ENCODE measurements around the gene CMYA5. TPM values are rescaled to one million over a fixed set of nuclear protein-coding genes. Genes with fewer than 3 reads are reported as not detected.

CMYA5 gene
- total and polyA plus RNA-seq, 2 donors (not counting 3 experiments of a cell fraction or from before 2014, with no cell fraction given): 0.04 to 0.20 TPM

DNA sequence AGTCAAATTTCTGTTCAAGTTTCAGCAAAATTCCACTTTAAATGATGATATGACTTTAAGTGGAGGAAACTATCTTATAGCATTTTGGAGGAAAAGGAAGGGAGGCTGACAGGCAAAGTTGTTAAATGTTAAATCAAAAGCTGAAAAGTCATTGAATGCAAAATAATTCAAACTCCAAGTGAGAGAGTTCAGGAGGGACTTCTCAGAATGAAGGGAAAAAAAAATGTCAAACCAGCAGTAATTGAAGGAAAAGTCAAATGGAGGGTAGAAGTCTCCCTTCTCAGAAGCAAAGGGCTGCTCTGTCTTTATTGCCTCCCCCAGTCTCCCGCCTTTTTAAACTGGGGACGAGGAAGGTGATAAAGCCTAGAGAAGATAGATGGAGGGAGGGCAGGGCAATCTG, 134.8 kb downstream of the CMYA5 start:
- Histone ChIP-seq H3K27me3 (ENCODE audit: control insufficient read depth in 2 of 2, insufficient read depth in 2 of 2, low read length in 2 of 2) (no peaks in the 10 kb centered on the region), H3K9me3 (replicated peaks; ENCODE audit: control insufficient read depth, insufficient read depth, low read length) (no peaks in the 10 kb centered on the region), H3K36me3 (ENCODE audit: control insufficient read depth in 2 of 2, extremely low read depth in 1 of 2, insufficient read depth in 2 of 2, low read length in 2 of 2) (no peaks in the 10 kb centered on the region), H2AFZ (ENCODE audit: low read depth, low read length) (no peak overlapping the region), H3K4me1 (ENCODE audit: control insufficient read depth, extremely low read depth, insufficient read depth, low read length) (no peaks in the 10 kb centered on the region), H4K20me1 (replicated peaks; ENCODE audit: control insufficient read depth, extremely low read depth, insufficient read depth, low read length) (no peaks in the 10 kb centered on the region), H3K9me1 (replicated peaks; ENCODE audit: control insufficient read depth, extremely low read depth, insufficient read depth, low read length) (no peaks in the 10 kb centered on the region), H3K27ac (ENCODE audit: insufficient read depth, low read depth, low read length) (no peak overlapping the region), H3K9ac (replicated peaks; ENCODE audit: extremely low read depth, insufficient read depth, low read length) (no peak overlapping the region), H3K79me2 (ENCODE audit: control insufficient read depth, insufficient read depth, low read length) (no peaks in the 10 kb centered on the region), H3K4me2 (ENCODE audit: insufficient read depth, low read length) (no peak overlapping the region), H3K4me3 (replicated peaks in 1 of 3; ENCODE audit: insufficient read depth in 1 of 3, low read depth in 1 of 3, low read length in 3 of 3) (no peak overlapping the region)
- ChIA-PET POLR2A (no interaction called here), CTCF (no interaction called here)
- intact Hi-C loops (cut with micrococcal nuclease): no loop called here
- dilution Hi-C loops (cut with MboI; ENCODE audit: extremely low pct_ligation_motif_present, low sequenced_read_pairs): no loop called here
- no peak for DNase-seq (ENCODE audit: low read depth, low spot score)
- TF ChIP-seq, protein P1, sequence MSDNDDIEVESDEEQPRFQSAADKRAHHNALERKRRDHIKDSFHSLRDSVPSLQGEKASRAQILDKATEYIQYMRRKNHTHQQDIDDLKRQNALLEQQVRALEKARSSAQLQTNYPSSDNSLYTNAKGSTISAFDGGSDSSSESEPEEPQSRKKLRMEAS (IDR thresholded peaks at IDR 0.05; ENCODE audit: insufficient read depth, insufficient read length): no peak
- no peak for TF ChIP-seq POLR2AphosphoS5 (IDR thresholded peaks at IDR 0.05; ENCODE audit: insufficient read depth, low read depth, low read length)
- no peak for FAIRE-seq
- no TSS peak for BruUV-seq (replicated peaks)

DNA sequence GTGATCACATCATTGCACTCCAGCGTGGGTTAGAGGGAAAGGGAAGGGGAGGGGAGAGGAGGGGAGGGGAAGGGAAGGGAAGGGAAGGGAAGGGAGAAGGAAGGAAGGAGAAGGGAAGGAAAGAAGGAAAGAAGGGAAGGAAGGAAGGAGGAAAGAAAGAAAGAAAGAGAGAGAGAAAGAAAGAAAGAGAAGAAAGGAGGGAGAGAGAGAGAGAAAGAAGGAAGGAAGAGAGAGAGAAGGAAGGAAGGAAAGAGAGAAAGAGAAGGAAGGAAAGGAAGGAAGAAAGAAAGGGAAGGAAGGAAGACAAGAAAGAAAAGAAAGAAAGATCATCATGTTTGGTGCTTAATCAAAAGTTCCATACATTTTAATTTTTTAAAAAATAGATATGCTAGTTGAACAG, 136.2 kb downstream of the CMYA5 start:
- Histone ChIP-seq H3K4me1 (ENCODE audit: control insufficient read depth, extremely low read depth, insufficient read depth, low read length) (no peaks in the 10 kb centered on the region), H3K4me3 (replicated peaks in 1 of 3; ENCODE audit: insufficient read depth in 1 of 3, low read depth in 1 of 3, low read length in 3 of 3) (no peak overlapping the region), H3K9me1 (replicated peaks; ENCODE audit: control insufficient read depth, extremely low read depth, insufficient read depth, low read length) (no peaks in the 10 kb centered on the region), H3K79me2 (ENCODE audit: control insufficient read depth, insufficient read depth, low read length) (no peaks in the 10 kb centered on the region), H2AFZ (ENCODE audit: low read depth, low read length) (no peak overlapping the region), H3K27me3 (ENCODE audit: control insufficient read depth in 2 of 2, insufficient read depth in 2 of 2, low read length in 2 of 2) (no peaks in the 10 kb centered on the region), H3K36me3 (ENCODE audit: control insufficient read depth in 2 of 2, extremely low read depth in 1 of 2, insufficient read depth in 2 of 2, low read length in 2 of 2) (no peaks in the 10 kb centered on the region), H3K9ac (replicated peaks; ENCODE audit: extremely low read depth, insufficient read depth, low read length) (no peak overlapping the region), H3K9me3 (replicated peaks; ENCODE audit: control insufficient read depth, insufficient read depth, low read length) (no peaks in the 10 kb centered on the region), H3K4me2 (ENCODE audit: insufficient read depth, low read length) (no peak overlapping the region), H4K20me1 (replicated peaks; ENCODE audit: control insufficient read depth, extremely low read depth, insufficient read depth, low read length) (no peaks in the 10 kb centered on the region), H3K27ac (ENCODE audit: insufficient read depth, low read depth, low read length) (no peak overlapping the region)
- FAIRE-seq (no peak), DNase-seq (ENCODE audit: low read depth, low spot score) (no peak)
- POLR2A ChIA-PET: no interaction called here
- dilution Hi-C loops (cut with MboI; ENCODE audit: extremely low pct_ligation_motif_present, low sequenced_read_pairs): no loop called here
- no TSS peak for BruUV-seq (replicated peaks)
- CTCF ChIA-PET: no interaction called here
- intact Hi-C loops (cut with micrococcal nuclease): no loop called here
- TF ChIP-seq GATA2 (IDR thresholded peaks at IDR 0.05; ENCODE audit: insufficient read depth, insufficient read length, low read depth, low read length) (no peak), POLR2AphosphoS5 (IDR thresholded peaks at IDR 0.05; ENCODE audit: insufficient read depth, low read depth, low read length) (no peak), JUN (IDR thresholded peaks at IDR 0.05; ENCODE audit: borderline replicate concordance, insufficient read depth, insufficient read length, low read depth) (no peak), EZH2 (IDR thresholded peaks at IDR 0.05; ENCODE audit: borderline replicate concordance, low read depth, low read length, severe bottlenecking) (no peak), MYC (IDR thresholded peaks at IDR 0.05; ENCODE audit: low read depth, low read length) (no peak), FOS (IDR thresholded peaks at IDR 0.05; ENCODE audit: borderline replicate concordance, insufficient read depth, low read length) (no peak), POLR2A (IDR thresholded peaks at IDR 0.05; ENCODE audit: low read depth, low read length) (no peak)
- TF ChIP-seq, protein P1 (IDR thresholded peaks at IDR 0.05; ENCODE audit: insufficient read depth, insufficient read length): no peak
- TF ChIP-seq, protein P2, sequence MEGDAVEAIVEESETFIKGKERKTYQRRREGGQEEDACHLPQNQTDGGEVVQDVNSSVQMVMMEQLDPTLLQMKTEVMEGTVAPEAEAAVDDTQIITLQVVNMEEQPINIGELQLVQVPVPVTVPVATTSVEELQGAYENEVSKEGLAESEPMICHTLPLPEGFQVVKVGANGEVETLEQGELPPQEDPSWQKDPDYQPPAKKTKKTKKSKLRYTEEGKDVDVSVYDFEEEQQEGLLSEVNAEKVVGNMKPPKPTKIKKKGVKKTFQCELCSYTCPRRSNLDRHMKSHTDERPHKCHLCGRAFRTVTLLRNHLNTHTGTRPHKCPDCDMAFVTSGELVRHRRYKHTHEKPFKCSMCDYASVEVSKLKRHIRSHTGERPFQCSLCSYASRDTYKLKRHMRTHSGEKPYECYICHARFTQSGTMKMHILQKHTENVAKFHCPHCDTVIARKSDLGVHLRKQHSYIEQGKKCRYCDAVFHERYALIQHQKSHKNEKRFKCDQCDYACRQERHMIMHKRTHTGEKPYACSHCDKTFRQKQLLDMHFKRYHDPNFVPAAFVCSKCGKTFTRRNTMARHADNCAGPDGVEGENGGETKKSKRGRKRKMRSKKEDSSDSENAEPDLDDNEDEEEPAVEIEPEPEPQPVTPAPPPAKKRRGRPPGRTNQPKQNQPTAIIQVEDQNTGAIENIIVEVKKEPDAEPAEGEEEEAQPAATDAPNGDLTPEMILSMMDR (IDR thresholded peaks at IDR 0.05; ENCODE audit: extremely low read depth in 1 of 2, insufficient read depth in 1 of 2, low read depth in 1 of 2, low read length in 2 of 2): no peak

All from endothelial cell of umbilical vein (primary cell).